Endothelial cell of umbilical vein (primary cell): ENCODE data around the gene C2CD3. TPM values are rescaled to one million over a fixed set of nuclear protein-coding genes. Genes with fewer than 3 reads are reported as not detected.

ENCODE experiments used
- BruUV-seq: library from RNA; stranded (reverse); fragments of 400-500 nt; replicated peaks from 2 replicates; lab custom pipeline; 2021; lab: Mats Ljungman, UMichigan
- CTCF ChIA-PET: fragments of 300-600, 350-600 bp; sonication (Branson Sonifier 250); formaldehyde crosslinking; loops from one replicate; lab custom pipeline; 2021; ENCODE audit warnings: antibody characterized with exemption, inconsistent platforms; lab: Charles Lee
- POLR2A ChIA-PET: fragments of 300-600, 350-600 bp; sonication (Branson Sonifier 250); formaldehyde crosslinking; loops from one replicate; lab custom pipeline; 2021; ENCODE audit warnings: antibody characterized with exemption, inconsistent platforms; lab: Charles Lee
- DNase-seq: peaks from one replicate; pipeline ENCODE4 v3.0.0-alpha.2; 2011; ENCODE audit warnings: low read depth, low spot score
- FAIRE-seq: peaks from 2 replicates; lab custom pipeline; 2011; peaks lifted over from hg19 to GRCh38; lab: Jason Lieb, UNC
- H2AFZ ChIP-seq: 2 replicates; pipeline ENCODE4 v1.6.0; 2012; ENCODE audit warnings: low read depth, low read length, control low read depth, inconsistent platforms
- H3K27ac ChIP-seq: 2 replicates; pipeline ENCODE4 v1.5.1; 2011; ENCODE audit warnings: low read depth, mild to moderate bottlenecking, control low read depth, low read length, moderate library complexity; ENCODE audit not compliant: insufficient read depth
- H3K27me3 ChIP-seq, 2 experiments: 2 replicates each; pipeline versions ENCODE4 v1.6.0 to v1.6.1; 2011; ENCODE audit warnings: low read length in 2 of 2, mixed read lengths in 1 of 2; ENCODE audit not compliant: control insufficient read depth in 2 of 2, insufficient read depth in 2 of 2
- H3K36me3 ChIP-seq, 2 experiments: 2 replicates in 1 of 2; 3 replicates in 1 of 2; pipeline ENCODE4 v1.5.1; 2011; ENCODE audit warnings: low read length in 2 of 2, mild to moderate bottlenecking in 1 of 2, moderate library complexity in 1 of 2; ENCODE audit not compliant: control insufficient read depth in 2 of 2, insufficient read depth in 2 of 2; ENCODE audit errors: extremely low read depth in 1 of 2
- H3K4me1 ChIP-seq: 3 replicates; pipeline ENCODE4 v1.5.1; 2011; ENCODE audit warnings: mild to moderate bottlenecking, low read length; ENCODE audit not compliant: control insufficient read depth, insufficient read depth; ENCODE audit errors: extremely low read depth
- H3K4me2 ChIP-seq: 2 replicates; pipeline ENCODE4 v1.6.1; 2011; ENCODE audit warnings: low read length, control low read depth, mixed read lengths; ENCODE audit not compliant: insufficient read depth
- H3K4me3 ChIP-seq, 3 experiments: fragments of 200-600 bp in 1 of 3; sonication (generic), shearing (Covaris generic) in 1 of 3; replicated peaks in 1 of 3; 2 replicates each; pipeline ENCODE4 v1.5.1; 2011 to 2016; ENCODE audit warnings: control low read depth in 3 of 3, low read length in 3 of 3, mild to moderate bottlenecking in 2 of 3, inconsistent platforms in 1 of 3, low read depth in 1 of 3, moderate library complexity in 1 of 3; ENCODE audit not compliant: insufficient read depth in 1 of 3
- H3K79me2 ChIP-seq: 2 replicates; pipeline ENCODE4 v1.6.0; 2012; ENCODE audit warnings: low read length, inconsistent platforms; ENCODE audit not compliant: control insufficient read depth, insufficient read depth
- H3K9ac ChIP-seq: replicated peaks from 2 replicates; pipeline ENCODE3; 2011; ENCODE audit warnings: low read length, control low read depth; ENCODE audit not compliant: insufficient read depth; ENCODE audit errors: extremely low read depth
- H3K9me1 ChIP-seq: replicated peaks from 3 replicates; pipeline ENCODE4 v1.6.0; 2011; ENCODE audit warnings: mild to moderate bottlenecking, low read length; ENCODE audit not compliant: control insufficient read depth, insufficient read depth; ENCODE audit errors: extremely low read depth
- H3K9me3 ChIP-seq: replicated peaks from 2 replicates; pipeline ENCODE4 v1.5.1; 2012; ENCODE audit warnings: low read length, inconsistent platforms; ENCODE audit not compliant: control insufficient read depth, insufficient read depth
- H4K20me1 ChIP-seq: replicated peaks from 2 replicates; pipeline ENCODE3; 2011; ENCODE audit warnings: mild to moderate bottlenecking, low read length; ENCODE audit not compliant: control insufficient read depth, insufficient read depth; ENCODE audit errors: extremely low read depth
- EZH2 ChIP-seq: IDR thresholded peaks from 2 replicates; pipeline ENCODE4 v1.6.1; 2012; ENCODE audit warnings: borderline replicate concordance, low read depth, mild to moderate bottlenecking, moderate library complexity, low read length, inconsistent platforms; ENCODE audit not compliant: severe bottlenecking
- FOS ChIP-seq: IDR thresholded peaks from 2 replicates; pipeline ENCODE4 v1.6.1; 2011; ENCODE audit warnings: mild to moderate bottlenecking, low read length, moderate library complexity, borderline replicate concordance; ENCODE audit not compliant: insufficient read depth
- GATA2 ChIP-seq: IDR thresholded peaks from 2 replicates; pipeline ENCODE4 v1.7.0; 2011; ENCODE audit warnings: low read depth, mild to moderate bottlenecking, moderate library complexity, mixed read lengths, low read length; ENCODE audit not compliant: insufficient read length, insufficient read depth
- JUN ChIP-seq: IDR thresholded peaks from 2 replicates; pipeline ENCODE4 v1.6.1; 2011; ENCODE audit warnings: borderline replicate concordance, low read depth; ENCODE audit not compliant: insufficient read length, insufficient read depth
- MYC ChIP-seq: IDR thresholded peaks from one replicate; pipeline ENCODE4 v1.6.1; 2011; ENCODE audit warnings: mild to moderate bottlenecking, low read depth, low read length
- POLR2A ChIP-seq: IDR thresholded peaks from 2 replicates; pipeline ENCODE4 v1.6.1; 2012; ENCODE audit warnings: low read depth, mild to moderate bottlenecking, control low read depth, low read length
- POLR2AphosphoS5 ChIP-seq: IDR thresholded peaks from 2 replicates; pipeline ENCODE4 v1.6.1; 2012; ENCODE audit warnings: low read depth, mild to moderate bottlenecking, control low read depth, low read length, moderate library complexity; ENCODE audit not compliant: insufficient read depth
- dilution Hi-C: fragments of 300-500 bp; cut with MboI; formaldehyde crosslinking; loops from one replicate; pipeline ENCODE4 v1.15.0; 2019; ENCODE audit warnings: low sequenced_read_pairs; ENCODE audit not compliant: extremely low pct_ligation_motif_present
- intact Hi-C: fragments of 100-400 bp; cut with micrococcal nuclease; formaldehyde crosslinking; loops from one replicate; pipeline ENCODE4 v1.10.0; 2022
- polyA plus RNA-seq, 4 experiments: library from polyadenylated mRNA; depleted of rRNA in 3 of 4; stranded (reverse) in 3 of 4; unstranded in 1 of 4; fragments of >200 nt; gene quantifications; 2 replicates each; pipeline versions ENCODE4 v1.2.1 to v1.2.3, GENCODE V29; 2011 to 2012; ENCODE audit warnings: missing spikeins in 1 of 4
- total RNA-seq: library from RNA; stranded (reverse); gene quantifications from 2 replicates; pipeline ENCODE4 v1.2.3, GENCODE V29; 2021
- TF ChIP-seq, protein P1 (sequence below), 2 donors: IDR thresholded peaks; 1 replicate in 1 of 2; 2 replicates in 1 of 2; pipeline ENCODE4 v1.5.1; 2011; ENCODE audit warnings: low read length in 2 of 2, mild to moderate bottlenecking in 2 of 2, moderate library complexity in 2 of 2, control low read depth in 1 of 2, inconsistent platforms in 1 of 2, low read depth in 1 of 2; ENCODE audit not compliant: insufficient read depth in 1 of 2; ENCODE audit errors: extremely low read depth in 1 of 2
- TF ChIP-seq, protein P2 (sequence below): IDR thresholded peaks from 2 replicates; pipeline ENCODE4 v1.6.1; 2011; ENCODE audit not compliant: insufficient read depth, insufficient read length

C2CD3 gene
- total and polyA plus RNA-seq, 2 donors (not counting 3 experiments of a cell fraction or from before 2014, with no cell fraction given), result 12.9 to 36.6 TPM

DNA sequence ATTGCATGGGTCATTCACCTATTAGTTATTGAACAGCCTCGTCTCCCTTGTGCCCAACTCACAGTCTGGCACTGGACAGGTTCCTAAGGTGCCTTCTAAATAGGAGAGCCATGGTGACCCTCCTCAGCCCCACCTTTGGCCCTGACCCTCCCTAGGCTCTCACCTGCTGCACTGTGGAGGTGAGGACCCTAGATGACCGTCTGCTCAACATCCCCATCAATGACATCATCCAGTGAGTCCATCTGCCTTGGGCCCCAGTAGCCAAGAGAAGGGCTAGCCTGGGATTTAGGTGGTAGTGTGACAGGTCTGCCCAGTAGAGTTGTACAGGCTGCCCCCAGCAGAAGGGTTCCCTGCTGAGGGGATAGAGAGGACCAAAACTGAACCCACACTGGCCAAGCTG, 201.7 kb downstream of the C2CD3 start:
- no peak overlapping the region for H3K9ac ChIP-seq
- DNase-seq (no peak), FAIRE-seq (no peak)
- H3K36me3 ChIP-seq, result no peaks in the 10 kb centered on the region
- no peaks in the 10 kb centered on the region for H3K27me3 ChIP-seq
- H3K27ac ChIP-seq, result no peak overlapping the region
- H3K79me2 ChIP-seq, result no peaks in the 10 kb centered on the region
- H2AFZ ChIP-seq, result no peak overlapping the region
- no peak overlapping the region for H3K4me2 ChIP-seq
- H3K9me3 ChIP-seq, result no peaks in the 10 kb centered on the region
- intact Hi-C loops (loop anchor here (10.0 kb wide), 1 partner anchor 126 kb away; no protein-coding TSS in a partner anchor), dilution Hi-C loops (no loop called here)
- TF ChIP-seq, protein P1, sequence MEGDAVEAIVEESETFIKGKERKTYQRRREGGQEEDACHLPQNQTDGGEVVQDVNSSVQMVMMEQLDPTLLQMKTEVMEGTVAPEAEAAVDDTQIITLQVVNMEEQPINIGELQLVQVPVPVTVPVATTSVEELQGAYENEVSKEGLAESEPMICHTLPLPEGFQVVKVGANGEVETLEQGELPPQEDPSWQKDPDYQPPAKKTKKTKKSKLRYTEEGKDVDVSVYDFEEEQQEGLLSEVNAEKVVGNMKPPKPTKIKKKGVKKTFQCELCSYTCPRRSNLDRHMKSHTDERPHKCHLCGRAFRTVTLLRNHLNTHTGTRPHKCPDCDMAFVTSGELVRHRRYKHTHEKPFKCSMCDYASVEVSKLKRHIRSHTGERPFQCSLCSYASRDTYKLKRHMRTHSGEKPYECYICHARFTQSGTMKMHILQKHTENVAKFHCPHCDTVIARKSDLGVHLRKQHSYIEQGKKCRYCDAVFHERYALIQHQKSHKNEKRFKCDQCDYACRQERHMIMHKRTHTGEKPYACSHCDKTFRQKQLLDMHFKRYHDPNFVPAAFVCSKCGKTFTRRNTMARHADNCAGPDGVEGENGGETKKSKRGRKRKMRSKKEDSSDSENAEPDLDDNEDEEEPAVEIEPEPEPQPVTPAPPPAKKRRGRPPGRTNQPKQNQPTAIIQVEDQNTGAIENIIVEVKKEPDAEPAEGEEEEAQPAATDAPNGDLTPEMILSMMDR (IDR thresholded peaks at IDR 0.05; ENCODE audit: extremely low read depth in 1 of 2, insufficient read depth in 1 of 2, low read depth in 1 of 2, low read length in 2 of 2), result no peak
- TF ChIP-seq, protein P2, sequence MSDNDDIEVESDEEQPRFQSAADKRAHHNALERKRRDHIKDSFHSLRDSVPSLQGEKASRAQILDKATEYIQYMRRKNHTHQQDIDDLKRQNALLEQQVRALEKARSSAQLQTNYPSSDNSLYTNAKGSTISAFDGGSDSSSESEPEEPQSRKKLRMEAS, result no peak
- TF ChIP-seq FOS, result no peak
- TF ChIP-seq POLR2AphosphoS5, result no peak
- no peak overlapping the region for H3K4me3 ChIP-seq
- POLR2A ChIA-PET, result no interaction called here
- CTCF ChIA-PET, result no interaction called here
- H4K20me1 ChIP-seq, result no peaks in the 10 kb centered on the region
- H3K4me1 ChIP-seq, result no peaks in the 10 kb centered on the region
- BruUV-seq, result no TSS peak
- H3K9me1 ChIP-seq, result no peaks in the 10 kb centered on the region

DNA sequence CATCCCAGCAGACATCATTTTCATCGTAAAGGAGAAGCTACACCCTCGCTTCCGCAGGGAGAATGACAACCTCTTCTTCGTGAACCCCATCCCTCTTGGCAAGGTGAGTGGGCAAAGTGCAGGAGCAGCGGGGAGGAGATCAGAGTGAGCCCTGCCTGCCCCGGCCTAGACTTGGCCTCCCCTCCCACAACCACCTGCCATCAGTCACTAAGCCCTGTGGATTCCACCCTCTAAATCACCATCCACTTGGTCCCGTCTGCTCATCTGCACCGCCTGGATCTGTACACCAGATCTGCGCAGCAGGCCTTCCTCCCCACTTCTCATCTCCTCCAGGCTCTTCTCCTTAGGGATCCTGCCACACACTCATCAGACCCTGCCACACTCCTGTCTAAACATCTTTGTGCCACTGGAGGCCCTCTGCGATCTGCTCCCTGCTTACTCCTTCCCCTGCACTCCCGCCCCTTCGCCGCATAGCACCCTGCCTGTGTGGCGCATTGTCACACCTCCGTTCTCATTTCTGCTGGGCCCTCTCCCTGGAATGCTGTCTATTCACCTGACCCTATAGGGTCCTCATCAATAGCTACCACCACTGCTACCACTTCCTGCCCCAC, 202.3 kb downstream of the C2CD3 start:
- H3K4me3 ChIP-seq, result no peak overlapping the region
- H3K9ac ChIP-seq, result no peak overlapping the region
- H3K4me1 ChIP-seq, result no peaks in the 10 kb centered on the region
- POLR2A ChIA-PET, result no interaction called here
- TF ChIP-seq, protein P1 (IDR thresholded peaks at IDR 0.05; ENCODE audit: extremely low read depth in 1 of 2, insufficient read depth in 1 of 2, low read depth in 1 of 2, low read length in 2 of 2), result no peak
- no peak for TF ChIP-seq POLR2AphosphoS5
- no peak for TF ChIP-seq POLR2A
- TF ChIP-seq, protein P2, result no peak
- no peak for TF ChIP-seq MYC
- TF ChIP-seq JUN, result no peak
- TF ChIP-seq GATA2, result no peak
- TF ChIP-seq FOS, result no peak
- no peak for TF ChIP-seq EZH2
- no peak overlapping the region for H3K4me2 ChIP-seq
- no peaks in the 10 kb centered on the region for H4K20me1 ChIP-seq
- dilution Hi-C loops (no loop called here), intact Hi-C loops (loop anchor here (10.0 kb wide), 1 partner anchor 126 kb away; no protein-coding TSS in a partner anchor)
- no peak for DNase-seq
- H3K27ac ChIP-seq, result no peak overlapping the region
- BruUV-seq, result no TSS peak
- H3K9me1 ChIP-seq, result no peaks in the 10 kb centered on the region
- no peaks in the 10 kb centered on the region for H3K27me3 ChIP-seq
- no peak overlapping the region for H2AFZ ChIP-seq
- CTCF ChIA-PET, result interaction anchor here (1.0 kb wide), 1 partner anchor 11 kb away, joined by 3 read pairs; no protein-coding TSS in a partner anchor
- FAIRE-seq, result no peak
- H3K9me3 ChIP-seq, result no peaks in the 10 kb centered on the region
- no peaks in the 10 kb centered on the region for H3K36me3 ChIP-seq
- H3K79me2 ChIP-seq, result no peaks in the 10 kb centered on the region
